C4-2B (cell line): ENCODE results near the gene REEP3.

Source experiments
- H3K27ac ChIP-seq: fragments of 450-650 bp; 2 replicates; pipeline ENCODE4 v1.5.1; 2017
- ZFX ChIP-seq: fragments of 450-650 bp; IDR thresholded peaks from 2 replicates; pipeline ENCODE4 v1.6.1; 2017
- TF ChIP-seq, protein P1 (sequence below): fragments of 450-650 bp; conservative IDR thresholded peaks from 2 replicates; pipeline ENCODE4 v1.5.1; 2017; ENCODE audit warnings: mild to moderate bottlenecking

Gene REEP3

GRCh38 chr10:63588436-63589167, 67.4 kb downstream of the REEP3 start:
- peak overlapping the region; percentile 49 for H3K27ac ChIP-seq
- TF ChIP-seq ZFX, result no peak
- TF ChIP-seq, protein P1, sequence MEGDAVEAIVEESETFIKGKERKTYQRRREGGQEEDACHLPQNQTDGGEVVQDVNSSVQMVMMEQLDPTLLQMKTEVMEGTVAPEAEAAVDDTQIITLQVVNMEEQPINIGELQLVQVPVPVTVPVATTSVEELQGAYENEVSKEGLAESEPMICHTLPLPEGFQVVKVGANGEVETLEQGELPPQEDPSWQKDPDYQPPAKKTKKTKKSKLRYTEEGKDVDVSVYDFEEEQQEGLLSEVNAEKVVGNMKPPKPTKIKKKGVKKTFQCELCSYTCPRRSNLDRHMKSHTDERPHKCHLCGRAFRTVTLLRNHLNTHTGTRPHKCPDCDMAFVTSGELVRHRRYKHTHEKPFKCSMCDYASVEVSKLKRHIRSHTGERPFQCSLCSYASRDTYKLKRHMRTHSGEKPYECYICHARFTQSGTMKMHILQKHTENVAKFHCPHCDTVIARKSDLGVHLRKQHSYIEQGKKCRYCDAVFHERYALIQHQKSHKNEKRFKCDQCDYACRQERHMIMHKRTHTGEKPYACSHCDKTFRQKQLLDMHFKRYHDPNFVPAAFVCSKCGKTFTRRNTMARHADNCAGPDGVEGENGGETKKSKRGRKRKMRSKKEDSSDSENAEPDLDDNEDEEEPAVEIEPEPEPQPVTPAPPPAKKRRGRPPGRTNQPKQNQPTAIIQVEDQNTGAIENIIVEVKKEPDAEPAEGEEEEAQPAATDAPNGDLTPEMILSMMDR, result no peak

DNA sequence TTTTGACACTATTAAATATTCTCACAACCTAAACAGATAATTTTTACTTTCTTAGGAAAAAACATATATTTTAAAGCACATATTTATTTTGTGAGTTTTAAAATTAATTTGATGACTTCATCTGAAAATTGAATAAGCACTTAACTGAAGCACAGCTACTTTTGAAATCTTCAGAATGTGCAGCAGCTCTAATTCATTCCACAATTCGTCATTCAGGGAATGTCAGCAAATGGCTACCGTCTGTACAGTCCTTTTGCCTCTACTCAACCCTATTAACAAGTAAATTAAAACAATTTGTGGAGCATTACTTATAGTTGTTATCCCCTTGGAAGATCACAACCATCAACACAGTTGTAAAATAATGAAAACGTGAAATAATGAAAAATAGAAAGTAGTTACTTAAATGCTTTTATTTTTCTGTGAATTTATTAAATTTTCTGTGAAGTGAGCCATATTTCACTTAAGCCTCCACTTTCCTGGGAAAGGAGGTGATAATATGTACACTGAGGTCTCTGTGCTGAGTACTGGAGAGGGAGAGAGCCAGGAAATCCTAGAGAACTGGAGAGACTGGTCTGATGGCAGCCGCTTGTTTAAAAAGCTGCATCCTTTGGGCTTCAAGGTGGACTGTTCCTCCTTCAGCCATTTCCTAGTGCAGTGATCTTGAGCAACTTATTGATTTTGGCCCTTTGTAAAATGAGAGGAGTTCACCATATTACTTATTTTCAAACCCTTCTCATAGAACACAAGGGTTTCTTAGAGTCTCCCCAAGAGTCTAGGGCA, 70.6 kb downstream of the REEP3 start:
- peak overlapping the region; percentile 68 for H3K27ac ChIP-seq
- no peak for TF ChIP-seq ZFX
- TF ChIP-seq, protein P1, result no peak

DNA sequence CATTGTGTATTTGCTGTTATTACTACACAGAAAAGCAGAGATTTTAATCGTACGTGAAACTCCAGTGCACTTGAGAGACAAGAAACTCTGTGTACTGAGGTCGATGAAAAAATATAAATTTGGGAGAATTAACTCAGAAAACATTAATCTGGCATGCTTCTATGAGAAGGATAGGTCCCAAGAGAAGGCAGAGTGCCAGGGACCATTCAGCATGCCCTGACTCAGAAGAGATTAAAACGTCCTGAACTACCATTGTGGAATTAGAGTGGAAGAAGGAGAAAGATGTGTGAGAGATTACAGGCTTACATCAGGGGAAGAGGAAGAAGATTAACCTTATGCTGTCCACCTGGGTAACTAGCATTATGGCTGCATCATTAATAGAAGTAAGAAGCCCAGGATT, 72.4 kb downstream of the REEP3 start:
- TF ChIP-seq, protein P1, result no peak
- no peak for TF ChIP-seq ZFX

DNA sequence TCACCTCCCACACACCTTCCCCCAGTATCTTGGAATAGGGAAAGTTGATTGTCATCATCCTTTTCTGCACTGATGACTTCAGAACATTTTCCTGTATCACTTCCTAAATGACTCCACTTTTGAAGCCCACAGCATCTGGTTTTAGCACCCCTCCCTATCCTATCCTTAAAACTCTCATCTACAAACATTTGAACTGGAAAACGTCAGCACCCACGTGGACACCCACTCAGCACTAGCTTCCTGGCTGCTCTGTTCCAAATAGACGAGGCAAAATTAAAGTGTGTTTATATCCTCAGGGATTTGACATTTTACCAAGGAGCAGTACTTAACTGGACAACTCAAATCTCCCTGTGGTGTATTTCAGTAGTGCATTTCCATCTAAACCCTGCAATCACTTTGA, 73.9 kb downstream of the REEP3 start:
- TF ChIP-seq ZFX, result no peak
- TF ChIP-seq, protein P1, result no peak
- H3K27ac ChIP-seq, result no peak overlapping the region

More for the DNA sequence above, 72.4 kb downstream of the REEP3 start:
- no peak overlapping the region for H3K27ac ChIP-seq

GRCh38 chr10:63596924-63597323, 75.7 kb downstream of the REEP3 start:
- TF ChIP-seq, protein P1, result no peak
- TF ChIP-seq ZFX, result no peak
- H3K27ac ChIP-seq, result no peak overlapping the region

- no peak for TF ChIP-seq ZFX
- TF ChIP-seq, protein P1, result no peak
- no peak overlapping the region for H3K27ac ChIP-seq
Observed at GRCh38 chr10:63600540-63600939, 79.3 kb downstream of the REEP3 start.

- no peak for TF ChIP-seq ZFX
- TF ChIP-seq, protein P1, result no peak
- H3K27ac ChIP-seq, result no peak overlapping the region
Observed at GRCh38 chr10:63603709-63604445, 82.7 kb downstream of the REEP3 start.
